ENCODE data around the gene RAB27A. TPM values are rescaled to one million over a fixed set of nuclear protein-coding genes. Genes with fewer than 3 reads are reported as not detected.

The RAB27A gene
- total and polyA plus RNA-seq, 2 experiments from 2014 or later, result 3.2 to 5.8 TPM

DNA sequence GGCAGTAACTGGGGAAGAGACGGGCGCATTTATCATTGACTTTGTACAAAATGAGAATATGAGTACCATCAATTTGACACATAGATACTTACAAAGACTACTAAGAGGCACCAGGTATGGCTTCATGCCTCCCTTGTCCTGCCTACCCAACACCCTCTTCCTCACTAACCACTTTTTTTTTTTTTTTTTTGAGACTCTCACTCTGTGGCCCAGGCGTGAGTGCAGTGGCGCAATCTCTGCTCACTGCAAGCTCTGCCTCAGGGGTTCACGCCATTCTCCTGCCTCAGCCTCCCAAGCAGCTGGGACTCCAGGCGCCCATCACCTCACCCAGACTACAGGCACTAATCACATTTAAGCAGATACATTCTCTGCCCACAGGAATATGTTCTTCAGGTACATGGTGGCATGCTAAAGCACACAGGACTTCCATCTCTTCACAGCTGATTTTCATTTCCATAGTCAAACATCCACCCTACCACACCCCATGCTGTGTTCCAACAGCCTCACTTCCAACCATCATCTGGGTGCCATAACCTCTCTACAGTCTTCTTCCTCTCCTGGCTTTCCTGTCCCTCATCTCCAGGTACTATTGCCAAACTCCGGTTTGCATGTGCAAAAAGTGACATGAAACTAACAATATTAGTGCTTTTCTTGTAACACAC is 41.7 kb downstream of the RAB27A start:
- TF ChIP-seq NANOG (IDR thresholded peaks at IDR 0.05; ENCODE audit: borderline replicate concordance) (no peak), ZNF331 (CRISPR knock-in tag; IDR thresholded peaks at IDR 0.05; ENCODE audit: low read depth) (no peak), POLR2AphosphoS5 (IDR thresholded peaks at IDR 0.05; ENCODE audit: low read depth) (no peak), CREB1 (CRISPR knock-in tag; IDR thresholded peaks at IDR 0.05; ENCODE audit: low read depth) (no peak), JUNB (IDR thresholded peaks at IDR 0.05; ENCODE audit: unreplicated experiment) (no peak), ZNF114 (CRISPR knock-in tag; IDR thresholded peaks at IDR 0.05) (no peak), EZH2 (IDR thresholded peaks at IDR 0.05; ENCODE audit: low read depth, unreplicated experiment) (no peak), EZH2phosphoT487 (IDR thresholded peaks at IDR 0.05; ENCODE audit: unreplicated experiment) (no peak), STAT1 (IDR thresholded peaks at IDR 0.05; ENCODE audit: unreplicated experiment) (no peak)
- TF ChIP-seq, protein P1, sequence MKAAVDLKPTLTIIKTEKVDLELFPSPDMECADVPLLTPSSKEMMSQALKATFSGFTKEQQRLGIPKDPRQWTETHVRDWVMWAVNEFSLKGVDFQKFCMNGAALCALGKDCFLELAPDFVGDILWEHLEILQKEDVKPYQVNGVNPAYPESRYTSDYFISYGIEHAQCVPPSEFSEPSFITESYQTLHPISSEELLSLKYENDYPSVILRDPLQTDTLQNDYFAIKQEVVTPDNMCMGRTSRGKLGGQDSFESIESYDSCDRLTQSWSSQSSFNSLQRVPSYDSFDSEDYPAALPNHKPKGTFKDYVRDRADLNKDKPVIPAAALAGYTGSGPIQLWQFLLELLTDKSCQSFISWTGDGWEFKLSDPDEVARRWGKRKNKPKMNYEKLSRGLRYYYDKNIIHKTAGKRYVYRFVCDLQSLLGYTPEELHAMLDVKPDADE (IDR thresholded peaks at IDR 0.05), result no peak
- TF ChIP-seq, protein P2, sequence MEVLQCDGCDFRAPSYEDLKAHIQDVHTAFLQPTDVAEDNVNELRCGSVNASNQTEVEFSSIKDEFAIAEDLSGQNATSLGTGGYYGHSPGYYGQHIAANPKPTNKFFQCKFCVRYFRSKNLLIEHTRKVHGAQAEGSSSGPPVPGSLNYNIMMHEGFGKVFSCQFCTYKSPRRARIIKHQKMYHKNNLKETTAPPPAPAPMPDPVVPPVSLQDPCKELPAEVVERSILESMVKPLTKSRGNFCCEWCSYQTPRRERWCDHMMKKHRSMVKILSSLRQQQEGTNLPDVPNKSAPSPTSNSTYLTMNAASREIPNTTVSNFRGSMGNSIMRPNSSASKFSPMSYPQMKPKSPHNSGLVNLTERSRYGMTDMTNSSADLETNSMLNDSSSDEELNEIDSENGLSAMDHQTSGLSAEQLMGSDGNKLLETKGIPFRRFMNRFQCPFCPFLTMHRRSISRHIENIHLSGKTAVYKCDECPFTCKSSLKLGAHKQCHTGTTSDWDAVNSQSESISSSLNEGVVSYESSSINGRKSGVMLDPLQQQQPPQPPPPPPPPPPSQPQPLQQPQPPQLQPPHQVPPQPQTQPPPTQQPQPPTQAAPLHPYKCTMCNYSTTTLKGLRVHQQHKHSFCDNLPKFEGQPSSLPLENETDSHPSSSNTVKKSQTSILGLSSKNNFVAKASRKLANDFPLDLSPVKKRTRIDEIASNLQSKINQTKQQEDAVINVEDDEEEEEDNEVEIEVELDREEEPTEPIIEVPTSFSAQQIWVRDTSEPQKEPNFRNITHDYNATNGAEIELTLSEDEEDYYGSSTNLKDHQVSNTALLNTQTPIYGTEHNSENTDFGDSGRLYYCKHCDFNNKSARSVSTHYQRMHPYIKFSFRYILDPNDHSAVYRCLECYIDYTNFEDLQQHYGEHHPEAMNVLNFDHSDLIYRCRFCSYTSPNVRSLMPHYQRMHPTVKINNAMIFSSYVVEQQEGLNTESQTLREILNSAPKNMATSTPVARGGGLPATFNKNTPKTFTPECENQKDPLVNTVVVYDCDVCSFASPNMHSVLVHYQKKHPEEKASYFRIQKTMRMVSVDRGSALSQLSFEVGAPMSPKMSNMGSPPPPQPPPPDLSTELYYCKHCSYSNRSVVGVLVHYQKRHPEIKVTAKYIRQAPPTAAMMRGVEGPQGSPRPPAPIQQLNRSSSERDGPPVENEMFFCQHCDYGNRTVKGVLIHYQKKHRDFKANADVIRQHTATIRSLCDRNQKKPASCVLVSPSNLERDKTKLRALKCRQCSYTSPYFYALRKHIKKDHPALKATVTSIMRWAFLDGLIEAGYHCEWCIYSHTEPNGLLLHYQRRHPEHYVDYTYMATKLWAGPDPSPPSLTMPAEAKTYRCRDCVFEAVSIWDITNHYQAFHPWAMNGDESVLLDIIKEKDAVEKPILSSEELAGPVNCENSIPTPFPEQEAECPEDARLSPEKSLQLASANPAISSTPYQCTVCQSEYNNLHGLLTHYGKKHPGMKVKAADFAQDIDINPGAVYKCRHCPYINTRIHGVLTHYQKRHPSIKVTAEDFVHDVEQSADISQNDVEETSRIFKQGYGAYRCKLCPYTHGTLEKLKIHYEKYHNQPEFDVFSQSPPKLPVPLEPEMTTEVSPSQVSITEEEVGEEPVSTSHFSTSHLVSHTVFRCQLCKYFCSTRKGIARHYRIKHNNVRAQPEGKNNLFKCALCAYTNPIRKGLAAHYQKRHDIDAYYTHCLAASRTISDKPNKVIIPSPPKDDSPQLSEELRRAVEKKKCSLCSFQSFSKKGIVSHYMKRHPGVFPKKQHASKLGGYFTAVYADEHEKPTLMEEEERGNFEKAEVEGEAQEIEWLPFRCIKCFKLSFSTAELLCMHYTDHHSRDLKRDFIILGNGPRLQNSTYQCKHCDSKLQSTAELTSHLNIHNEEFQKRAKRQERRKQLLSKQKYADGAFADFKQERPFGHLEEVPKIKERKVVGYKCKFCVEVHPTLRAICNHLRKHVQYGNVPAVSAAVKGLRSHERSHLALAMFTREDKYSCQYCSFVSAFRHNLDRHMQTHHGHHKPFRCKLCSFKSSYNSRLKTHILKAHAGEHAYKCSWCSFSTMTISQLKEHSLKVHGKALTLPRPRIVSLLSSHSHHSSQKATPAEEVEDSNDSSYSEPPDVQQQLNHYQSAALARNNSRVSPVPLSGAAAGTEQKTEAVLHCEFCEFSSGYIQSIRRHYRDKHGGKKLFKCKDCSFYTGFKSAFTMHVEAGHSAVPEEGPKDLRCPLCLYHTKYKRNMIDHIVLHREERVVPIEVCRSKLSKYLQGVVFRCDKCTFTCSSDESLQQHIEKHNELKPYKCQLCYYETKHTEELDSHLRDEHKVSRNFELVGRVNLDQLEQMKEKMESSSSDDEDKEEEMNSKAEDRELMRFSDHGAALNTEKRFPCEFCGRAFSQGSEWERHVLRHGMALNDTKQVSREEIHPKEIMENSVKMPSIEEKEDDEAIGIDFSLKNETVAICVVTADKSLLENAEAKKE (CRISPR knock-in tag; IDR thresholded peaks at IDR 0.05), result no peak
- TF ChIP-seq, protein P3, sequence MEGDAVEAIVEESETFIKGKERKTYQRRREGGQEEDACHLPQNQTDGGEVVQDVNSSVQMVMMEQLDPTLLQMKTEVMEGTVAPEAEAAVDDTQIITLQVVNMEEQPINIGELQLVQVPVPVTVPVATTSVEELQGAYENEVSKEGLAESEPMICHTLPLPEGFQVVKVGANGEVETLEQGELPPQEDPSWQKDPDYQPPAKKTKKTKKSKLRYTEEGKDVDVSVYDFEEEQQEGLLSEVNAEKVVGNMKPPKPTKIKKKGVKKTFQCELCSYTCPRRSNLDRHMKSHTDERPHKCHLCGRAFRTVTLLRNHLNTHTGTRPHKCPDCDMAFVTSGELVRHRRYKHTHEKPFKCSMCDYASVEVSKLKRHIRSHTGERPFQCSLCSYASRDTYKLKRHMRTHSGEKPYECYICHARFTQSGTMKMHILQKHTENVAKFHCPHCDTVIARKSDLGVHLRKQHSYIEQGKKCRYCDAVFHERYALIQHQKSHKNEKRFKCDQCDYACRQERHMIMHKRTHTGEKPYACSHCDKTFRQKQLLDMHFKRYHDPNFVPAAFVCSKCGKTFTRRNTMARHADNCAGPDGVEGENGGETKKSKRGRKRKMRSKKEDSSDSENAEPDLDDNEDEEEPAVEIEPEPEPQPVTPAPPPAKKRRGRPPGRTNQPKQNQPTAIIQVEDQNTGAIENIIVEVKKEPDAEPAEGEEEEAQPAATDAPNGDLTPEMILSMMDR (conservative IDR thresholded peaks at IDR 0.05; ENCODE audit: low read depth in 2 of 2), result no peak
- TF ChIP-seq, protein P4, sequence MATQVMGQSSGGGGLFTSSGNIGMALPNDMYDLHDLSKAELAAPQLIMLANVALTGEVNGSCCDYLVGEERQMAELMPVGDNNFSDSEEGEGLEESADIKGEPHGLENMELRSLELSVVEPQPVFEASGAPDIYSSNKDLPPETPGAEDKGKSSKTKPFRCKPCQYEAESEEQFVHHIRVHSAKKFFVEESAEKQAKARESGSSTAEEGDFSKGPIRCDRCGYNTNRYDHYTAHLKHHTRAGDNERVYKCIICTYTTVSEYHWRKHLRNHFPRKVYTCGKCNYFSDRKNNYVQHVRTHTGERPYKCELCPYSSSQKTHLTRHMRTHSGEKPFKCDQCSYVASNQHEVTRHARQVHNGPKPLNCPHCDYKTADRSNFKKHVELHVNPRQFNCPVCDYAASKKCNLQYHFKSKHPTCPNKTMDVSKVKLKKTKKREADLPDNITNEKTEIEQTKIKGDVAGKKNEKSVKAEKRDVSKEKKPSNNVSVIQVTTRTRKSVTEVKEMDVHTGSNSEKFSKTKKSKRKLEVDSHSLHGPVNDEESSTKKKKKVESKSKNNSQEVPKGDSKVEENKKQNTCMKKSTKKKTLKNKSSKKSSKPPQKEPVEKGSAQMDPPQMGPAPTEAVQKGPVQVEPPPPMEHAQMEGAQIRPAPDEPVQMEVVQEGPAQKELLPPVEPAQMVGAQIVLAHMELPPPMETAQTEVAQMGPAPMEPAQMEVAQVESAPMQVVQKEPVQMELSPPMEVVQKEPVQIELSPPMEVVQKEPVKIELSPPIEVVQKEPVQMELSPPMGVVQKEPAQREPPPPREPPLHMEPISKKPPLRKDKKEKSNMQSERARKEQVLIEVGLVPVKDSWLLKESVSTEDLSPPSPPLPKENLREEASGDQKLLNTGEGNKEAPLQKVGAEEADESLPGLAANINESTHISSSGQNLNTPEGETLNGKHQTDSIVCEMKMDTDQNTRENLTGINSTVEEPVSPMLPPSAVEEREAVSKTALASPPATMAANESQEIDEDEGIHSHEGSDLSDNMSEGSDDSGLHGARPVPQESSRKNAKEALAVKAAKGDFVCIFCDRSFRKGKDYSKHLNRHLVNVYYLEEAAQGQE (IDR thresholded peaks at IDR 0.05; ENCODE audit: unreplicated experiment), result no peak
- H3K36me3 ChIP-seq (ENCODE audit: insufficient read depth), result no peaks in the 10 kb centered on the region
- no peaks in the 10 kb centered on the region for H3F3A ChIP-seq (replicated peaks; ENCODE audit: low read depth)
- peaks cover 5% of the 10 kb centered on the region for H3K4me1 ChIP-seq (ENCODE audit: insufficient read depth)
- no peak for DNase-seq (ENCODE audit: low spot score)
- Mint-ChIP-seq H3K27me3 (ENCODE audit: insufficient read depth, low read depth, poor library complexity) (peaks cover 1% of the 10 kb centered on the region), H3K4me3 (no peak overlapping the region), H3K4me1 (peaks cover 4% of the 10 kb centered on the region; the same call in 2 of the 3 replicates), H3K36me3 (ENCODE audit: low read depth) (no peaks in the 10 kb centered on the region), H3K9me3 (no peaks in the 10 kb centered on the region), H3K27ac (no peak overlapping the region)
- no peak overlapping the region for H3K4me2 ChIP-seq
- no peaks in the 10 kb centered on the region for H3K27me3 ChIP-seq (ENCODE audit: insufficient read depth)
- no peaks in the 10 kb centered on the region for H4K20me1 ChIP-seq (replicated peaks; ENCODE audit: insufficient read depth)
- no peak overlapping the region for H3K27ac ChIP-seq (ENCODE audit: low read depth)
- no peaks in the 10 kb centered on the region for H3K79me2 ChIP-seq (replicated peaks; ENCODE audit: insufficient read depth)
- no peak for ATAC-seq
- no peak overlapping the region for H2AFZ ChIP-seq
- H3K9me2 ChIP-seq (ENCODE audit: insufficient read depth), result no peaks in the 10 kb centered on the region
- H3K4me3 ChIP-seq, result no peak overlapping the region
